ENCODE measurements around the gene TMEM72. TPM values are rescaled to one million over a fixed set of nuclear protein-coding genes. Genes with fewer than 3 reads are reported as not detected.
A peak's percentile ranks its signal among the peaks of the same experiment; 100 is the strongest.

TMEM72 gene
- total and polyA plus RNA-seq, 2 of the 13 experiments (the other 11 are each of a cell fraction or from before 2014, with no cell fraction given): 0.04 TPM; not detected in 1

DNA sequence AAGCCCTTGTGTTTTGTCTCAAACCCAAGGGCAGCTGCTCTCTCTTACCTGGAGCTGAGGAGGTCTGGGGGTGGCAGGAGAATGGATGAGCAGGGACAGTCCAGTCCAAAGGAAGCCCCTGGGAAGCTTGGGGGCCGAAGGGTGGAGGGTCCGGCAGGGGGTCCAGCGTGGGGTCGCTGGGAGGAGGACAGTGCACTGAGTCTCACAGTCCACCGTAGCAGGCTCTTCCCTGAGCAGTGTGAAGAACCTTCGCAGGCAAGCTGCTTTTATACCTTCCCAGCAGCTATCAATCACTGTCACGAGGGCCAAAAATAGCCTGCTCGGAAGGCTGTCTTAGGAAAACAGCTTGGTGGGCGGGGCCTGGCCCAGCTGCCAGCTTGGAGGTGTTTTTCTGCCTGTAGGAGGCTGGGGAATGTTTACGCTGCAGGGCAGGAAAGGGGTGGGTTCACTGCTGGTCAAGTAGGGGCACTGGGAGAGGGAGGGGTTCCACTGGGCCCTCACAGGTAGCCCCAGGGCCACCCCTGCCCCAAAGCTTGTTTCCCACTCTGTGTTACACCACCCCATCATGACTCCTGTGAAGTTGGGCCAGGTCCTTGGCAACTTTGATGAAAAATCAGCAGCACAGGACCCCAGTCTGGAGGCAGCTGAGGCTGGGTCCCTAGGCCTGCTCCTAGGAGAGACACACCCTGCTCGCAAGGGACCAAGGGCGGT, 67.6 kb downstream of the TMEM72 start, which contains the start of gene DEPP1 (continued):
- TF ChIP-seq, protein P1, sequence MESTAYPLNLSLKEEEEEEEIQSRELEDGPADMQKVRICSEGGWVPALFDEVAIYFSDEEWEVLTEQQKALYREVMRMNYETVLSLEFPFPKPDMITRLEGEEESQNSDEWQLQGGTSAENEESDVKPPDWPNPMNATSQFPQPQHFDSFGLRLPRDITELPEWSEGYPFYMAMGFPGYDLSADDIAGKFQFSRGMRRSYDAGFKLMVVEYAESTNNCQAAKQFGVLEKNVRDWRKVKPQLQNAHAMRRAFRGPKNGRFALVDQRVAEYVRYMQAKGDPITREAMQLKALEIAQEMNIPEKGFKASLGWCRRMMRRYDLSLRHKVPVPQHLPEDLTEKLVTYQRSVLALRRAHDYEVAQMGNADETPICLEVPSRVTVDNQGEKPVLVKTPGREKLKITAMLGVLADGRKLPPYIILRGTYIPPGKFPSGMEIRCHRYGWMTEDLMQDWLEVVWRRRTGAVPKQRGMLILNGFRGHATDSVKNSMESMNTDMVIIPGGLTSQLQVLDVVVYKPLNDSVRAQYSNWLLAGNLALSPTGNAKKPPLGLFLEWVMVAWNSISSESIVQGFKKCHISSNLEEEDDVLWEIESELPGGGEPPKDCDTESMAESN (CRISPR knock-in tag; conservative IDR thresholded peaks at IDR 0.05): peak; percentile 96
- TF ChIP-seq HMG20B (CRISPR knock-in tag; conservative IDR thresholded peaks at IDR 0.05) (peak; percentile 80; the same call in 1 of the 2 replicates), MEF2D (CRISPR knock-in tag; IDR thresholded peaks at IDR 0.05) (peak; percentile 100), ZNF644 (CRISPR knock-in tag; IDR thresholded peaks at IDR 0.05; ENCODE audit: low read depth) (no peak), DNMT1 (CRISPR knock-in tag; IDR thresholded peaks at IDR 0.05) (no peak), ZNF12 (CRISPR knock-in tag; IDR thresholded peaks at IDR 0.05) (no peak), ZNF292 (CRISPR knock-in tag; IDR thresholded peaks at IDR 0.05; ENCODE audit: borderline replicate concordance, low read depth) (0 out of 2 replicates have a peak, but pooled peaks have one; percentile 47), SRSF1 (optimal IDR thresholded peaks at IDR 0.05; ENCODE audit: low read depth, low read length) (peak; percentile 90), ARNT (IDR thresholded peaks at IDR 0.05) (no peak), ZNF615 (CRISPR knock-in tag; IDR thresholded peaks at IDR 0.05; ENCODE audit: borderline replicate concordance) (peak; percentile 75; the same call in 1 of the 2 replicates), KLF12 (CRISPR knock-in tag; IDR thresholded peaks at IDR 0.05; ENCODE audit: borderline replicate concordance) (peak; percentile 57), MYNN (CRISPR knock-in tag; IDR thresholded peaks at IDR 0.05; ENCODE audit: low read depth) (peak; percentile 53), PHF20 (CRISPR knock-in tag; IDR thresholded peaks at IDR 0.05) (no peak), BRCA1 (CRISPR knock-in tag; IDR thresholded peaks at IDR 0.05) (no peak), GTF2F1 (IDR thresholded peaks at IDR 0.05; ENCODE audit: low read length) (peak; percentile 95), SRY (CRISPR knock-in tag; IDR thresholded peaks at IDR 0.05) (peak; percentile 90; the same call in 1 of the 2 replicates), MTF2 (CRISPR knock-in tag; IDR thresholded peaks at IDR 0.05; ENCODE audit: borderline replicate concordance) (no peak), TGIF2 (CRISPR knock-in tag; IDR thresholded peaks at IDR 0.05) (peak; percentile 82), NCOA5 (CRISPR knock-in tag; IDR thresholded peaks at IDR 0.05) (0 out of 2 replicates have a peak, but pooled peaks have one; percentile 1), SRSF4 (IDR thresholded peaks at IDR 0.05; ENCODE audit: low read depth, low read length, poor library complexity, severe bottlenecking) (no peak), NFIC (IDR thresholded peaks at IDR 0.05; ENCODE audit: low read length) (no peak), ZFP82 (CRISPR knock-in tag; IDR thresholded peaks at IDR 0.05; ENCODE audit: borderline replicate concordance) (no peak)
- TF ChIP-seq, protein P2, sequence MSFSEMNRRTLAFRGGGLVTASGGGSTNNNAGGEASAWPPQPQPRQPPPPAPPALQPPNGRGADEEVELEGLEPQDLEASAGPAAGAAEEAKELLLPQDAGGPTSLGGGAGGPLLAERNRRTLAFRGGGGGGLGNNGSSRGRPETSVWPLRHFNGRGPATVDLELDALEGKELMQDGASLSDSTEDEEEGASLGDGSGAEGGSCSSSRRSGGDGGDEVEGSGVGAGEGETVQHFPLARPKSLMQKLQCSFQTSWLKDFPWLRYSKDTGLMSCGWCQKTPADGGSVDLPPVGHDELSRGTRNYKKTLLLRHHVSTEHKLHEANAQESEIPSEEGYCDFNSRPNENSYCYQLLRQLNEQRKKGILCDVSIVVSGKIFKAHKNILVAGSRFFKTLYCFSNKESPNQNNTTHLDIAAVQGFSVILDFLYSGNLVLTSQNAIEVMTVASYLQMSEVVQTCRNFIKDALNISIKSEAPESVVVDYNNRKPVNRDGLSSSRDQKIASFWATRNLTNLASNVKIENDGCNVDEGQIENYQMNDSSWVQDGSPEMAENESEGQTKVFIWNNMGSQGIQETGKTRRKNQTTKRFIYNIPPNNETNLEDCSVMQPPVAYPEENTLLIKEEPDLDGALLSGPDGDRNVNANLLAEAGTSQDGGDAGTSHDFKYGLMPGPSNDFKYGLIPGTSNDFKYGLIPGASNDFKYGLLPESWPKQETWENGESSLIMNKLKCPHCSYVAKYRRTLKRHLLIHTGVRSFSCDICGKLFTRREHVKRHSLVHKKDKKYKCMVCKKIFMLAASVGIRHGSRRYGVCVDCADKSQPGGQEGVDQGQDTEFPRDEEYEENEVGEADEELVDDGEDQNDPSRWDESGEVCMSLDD (CRISPR knock-in tag; IDR thresholded peaks at IDR 0.05; ENCODE audit: borderline replicate concordance): no peak; the same call in 1 of the 2 replicates
- TF ChIP-seq, protein P3, sequence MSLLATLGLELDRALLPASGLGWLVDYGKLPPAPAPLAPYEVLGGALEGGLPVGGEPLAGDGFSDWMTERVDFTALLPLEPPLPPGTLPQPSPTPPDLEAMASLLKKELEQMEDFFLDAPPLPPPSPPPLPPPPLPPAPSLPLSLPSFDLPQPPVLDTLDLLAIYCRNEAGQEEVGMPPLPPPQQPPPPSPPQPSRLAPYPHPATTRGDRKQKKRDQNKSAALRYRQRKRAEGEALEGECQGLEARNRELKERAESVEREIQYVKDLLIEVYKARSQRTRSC (CRISPR knock-in tag; IDR thresholded peaks at IDR 0.05; ENCODE audit: low read depth): no peak
